ENCODE results near the gene MROH8. TPM values are rescaled to one million over a fixed set of nuclear protein-coding genes. Genes with fewer than 3 reads are reported as not detected.
A peak's percentile ranks its signal among the peaks of the same experiment; 100 is the strongest.

The MROH8 gene
- total and polyA plus RNA-seq, 2 of the 13 experiments (the other 11 are each of a cell fraction or from before 2014, with no cell fraction given): 2.6 to 5.5 TPM

- TF ChIP-seq ZNF609 (CRISPR knock-in tag; IDR thresholded peaks at IDR 0.05; ENCODE audit: borderline replicate concordance) (no peak), REL (CRISPR knock-in tag; conservative IDR thresholded peaks at IDR 0.05) (no peak), REPIN1 (CRISPR knock-in tag; IDR thresholded peaks at IDR 0.05; ENCODE audit: borderline replicate concordance, low read depth) (peak; percentile 90), HMGA1 (CRISPR knock-in tag; conservative IDR thresholded peaks at IDR 0.05) (no peak), ZNF496 (CRISPR knock-in tag; IDR thresholded peaks at IDR 0.05; ENCODE audit: insufficient replicate concordance) (no peak), MEF2D (CRISPR knock-in tag; IDR thresholded peaks at IDR 0.05) (peak; percentile 52), MAZ (IDR thresholded peaks at IDR 0.05; ENCODE audit: borderline replicate concordance, low read depth, low read length) (0 out of 2 replicates have a peak, but pooled peaks have one; percentile 28), MAZ (CRISPR knock-in tag; IDR thresholded peaks at IDR 0.05; ENCODE audit: low read depth) (peak; percentile 86), NFATC3 (CRISPR knock-in tag; IDR thresholded peaks at IDR 0.05) (no peak), ASH2L (IDR thresholded peaks at IDR 0.05; ENCODE audit: insufficient read length, low read depth, low read length) (peak; percentile 98), GABPA (IDR thresholded peaks at IDR 0.05; ENCODE audit: low read depth, low read length) (peak; percentile 60), GABPA (CRISPR knock-in tag; IDR thresholded peaks at IDR 0.05; ENCODE audit: low read depth) (peak; percentile 88), RBM39 (IDR thresholded peaks at IDR 0.05; ENCODE audit: low read depth, low read length, poor library complexity, severe bottlenecking) (peak; percentile 99)
- TF ChIP-seq, protein P1, sequence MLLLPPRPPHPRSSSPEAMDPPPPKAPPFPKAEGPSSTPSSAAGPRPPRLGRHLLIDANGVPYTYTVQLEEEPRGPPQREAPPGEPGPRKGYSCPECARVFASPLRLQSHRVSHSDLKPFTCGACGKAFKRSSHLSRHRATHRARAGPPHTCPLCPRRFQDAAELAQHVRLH (CRISPR knock-in tag; IDR thresholded peaks at IDR 0.05; ENCODE audit: borderline replicate concordance, low read depth): peak; percentile 55
- TF ChIP-seq, protein P2, sequence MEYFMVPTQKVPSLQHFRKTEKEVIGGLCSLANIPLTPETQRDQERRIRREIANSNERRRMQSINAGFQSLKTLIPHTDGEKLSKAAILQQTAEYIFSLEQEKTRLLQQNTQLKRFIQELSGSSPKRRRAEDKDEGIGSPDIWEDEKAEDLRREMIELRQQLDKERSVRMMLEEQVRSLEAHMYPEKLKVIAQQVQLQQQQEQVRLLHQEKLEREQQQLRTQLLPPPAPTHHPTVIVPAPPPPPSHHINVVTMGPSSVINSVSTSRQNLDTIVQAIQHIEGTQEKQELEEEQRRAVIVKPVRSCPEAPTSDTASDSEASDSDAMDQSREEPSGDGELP (IDR thresholded peaks at IDR 0.05; ENCODE audit: borderline replicate concordance, low read depth): peak; percentile 26; the same call in 1 of the 2 replicates
- TF ChIP-seq, protein P3, sequence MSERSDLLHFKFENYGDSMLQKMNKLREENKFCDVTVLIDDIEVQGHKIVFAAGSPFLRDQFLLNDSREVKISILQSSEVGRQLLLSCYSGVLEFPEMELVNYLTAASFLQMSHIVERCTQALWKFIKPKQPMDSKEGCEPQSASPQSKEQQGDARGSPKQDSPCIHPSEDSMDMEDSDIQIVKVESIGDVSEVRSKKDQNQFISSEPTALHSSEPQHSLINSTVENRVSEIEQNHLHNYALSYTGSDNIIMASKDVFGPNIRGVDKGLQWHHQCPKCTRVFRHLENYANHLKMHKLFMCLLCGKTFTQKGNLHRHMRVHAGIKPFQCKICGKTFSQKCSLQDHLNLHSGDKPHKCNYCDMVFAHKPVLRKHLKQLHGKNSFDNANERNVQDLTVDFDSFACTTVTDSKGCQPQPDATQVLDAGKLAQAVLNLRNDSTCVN (CRISPR knock-in tag; IDR thresholded peaks at IDR 0.05; ENCODE audit: borderline replicate concordance): peak; percentile 76; the same call in 1 of the 2 replicates
Measured at GRCh38 chr20:37178839-37179682, at the start of gene MROH8, which contains the start of gene RPN2 (continued).

Measured in HepG2 (cell line).